Measurements from ENCODE around the gene MET.

The MET gene

DNA sequence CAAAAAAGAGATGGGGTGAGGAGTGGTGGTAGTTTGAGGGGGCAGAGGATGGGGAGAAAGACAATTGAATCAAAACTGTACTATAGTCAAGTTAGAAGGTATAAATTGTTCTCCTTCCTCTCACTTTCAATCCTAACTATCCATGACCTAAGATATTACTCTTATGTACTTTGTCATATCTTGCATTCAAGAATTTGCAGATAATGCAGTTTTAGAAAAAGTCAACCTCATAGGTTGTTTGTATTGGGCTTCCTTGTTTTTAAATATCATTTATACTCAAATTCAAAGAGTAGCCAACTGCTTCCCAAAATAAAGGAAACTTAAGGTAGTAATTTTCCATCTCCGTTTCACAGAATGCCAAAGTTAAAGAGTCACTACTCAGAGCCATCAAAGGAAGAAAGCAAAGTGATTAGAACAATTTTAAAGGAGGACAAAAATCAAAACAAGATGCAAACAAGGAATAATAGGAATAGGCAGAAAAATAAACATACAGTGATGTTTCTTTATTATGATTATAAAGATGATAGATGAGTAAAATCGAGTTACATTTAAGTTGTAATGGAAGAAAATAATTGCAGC, 32.7 kb downstream of the MET start:
- no peak for TF ChIP-seq CTCF (IDR thresholded peaks at IDR 0.05; ENCODE audit: low read depth, low read length)
- DNase-seq: no peak
- H3K27me3 ChIP-seq: no peaks in the 10 kb centered on the region; the same call in 1 of the 2 replicates
- H3K36me3 ChIP-seq: no peaks in the 10 kb centered on the region
- no peak overlapping the region for H3K4me3 ChIP-seq (ENCODE audit: low read depth, low read length)
- H3K4me1 ChIP-seq: no peaks in the 10 kb centered on the region
- H3K9me3 ChIP-seq: no peaks in the 10 kb centered on the region

DNA sequence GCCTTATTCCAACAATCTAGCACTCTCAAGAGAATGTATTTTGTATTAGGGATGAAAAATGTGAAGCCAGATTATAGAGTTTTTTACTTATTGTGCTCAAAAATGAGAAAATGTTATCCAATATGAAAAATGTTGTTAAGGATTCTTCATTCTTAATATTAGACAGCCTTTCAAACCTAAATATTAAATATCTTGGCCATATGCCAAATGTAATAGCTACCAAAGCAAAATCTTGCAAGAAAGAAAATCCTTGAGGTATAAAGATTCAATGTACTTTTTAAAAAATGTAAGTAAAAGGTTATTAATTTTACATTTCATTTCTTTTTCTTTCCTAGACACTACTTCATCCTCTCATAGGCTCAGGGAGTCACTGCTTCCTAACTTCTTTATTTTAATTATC, 33.4 kb downstream of the MET start:
- Histone ChIP-seq H3K27me3 (no peaks in the 10 kb centered on the region; the same call in 1 of the 2 replicates), H3K36me3 (no peaks in the 10 kb centered on the region), H3K9me3 (no peaks in the 10 kb centered on the region), H3K4me1 (no peaks in the 10 kb centered on the region), H3K4me3 (ENCODE audit: low read depth, low read length) (no peak overlapping the region)
- DNase-seq: no peak
- TF ChIP-seq CTCF (IDR thresholded peaks at IDR 0.05; ENCODE audit: low read depth, low read length): no peak

- Histone ChIP-seq H3K4me1 (no peaks in the 10 kb centered on the region), H3K36me3 (no peaks in the 10 kb centered on the region), H3K9me3 (no peaks in the 10 kb centered on the region), H3K4me3 (ENCODE audit: low read depth, low read length) (no peak overlapping the region), H3K27me3 (no peaks in the 10 kb centered on the region; the same call in 1 of the 2 replicates)
- no peak for TF ChIP-seq CTCF (IDR thresholded peaks at IDR 0.05; ENCODE audit: low read depth, low read length)
- no peak for DNase-seq
Measured at GRCh38 chr7:116706668-116707126, 34.7 kb downstream of the MET start.

DNA sequence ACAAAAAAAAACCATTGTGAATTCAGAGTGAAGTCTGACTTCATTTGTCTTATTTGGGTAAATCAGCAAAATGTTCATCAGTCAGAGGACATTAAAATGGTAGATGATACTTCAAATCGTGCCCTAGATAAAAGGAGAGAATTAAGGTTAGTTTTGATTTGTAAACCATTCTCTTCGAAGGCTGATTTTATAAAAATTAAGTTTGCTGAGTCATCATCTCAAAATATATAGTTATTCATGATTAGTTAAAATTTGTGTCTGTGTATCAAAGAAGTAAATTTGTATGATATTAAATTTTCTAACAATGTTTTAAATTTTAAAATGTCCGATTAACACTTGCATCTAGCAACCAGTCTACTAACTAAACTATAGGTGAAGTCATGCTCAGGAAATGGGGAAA, 35.3 kb downstream of the MET start:
- TF ChIP-seq CTCF (IDR thresholded peaks at IDR 0.05; ENCODE audit: low read depth, low read length): no peak
- no peaks in the 10 kb centered on the region for H3K4me1 ChIP-seq
- no peaks in the 10 kb centered on the region; the same call in 1 of the 2 replicates for H3K27me3 ChIP-seq
- H3K4me3 ChIP-seq (ENCODE audit: low read depth, low read length): no peak overlapping the region
- no peaks in the 10 kb centered on the region for H3K9me3 ChIP-seq
- H3K36me3 ChIP-seq: no peaks in the 10 kb centered on the region
- no peak for DNase-seq

DNA sequence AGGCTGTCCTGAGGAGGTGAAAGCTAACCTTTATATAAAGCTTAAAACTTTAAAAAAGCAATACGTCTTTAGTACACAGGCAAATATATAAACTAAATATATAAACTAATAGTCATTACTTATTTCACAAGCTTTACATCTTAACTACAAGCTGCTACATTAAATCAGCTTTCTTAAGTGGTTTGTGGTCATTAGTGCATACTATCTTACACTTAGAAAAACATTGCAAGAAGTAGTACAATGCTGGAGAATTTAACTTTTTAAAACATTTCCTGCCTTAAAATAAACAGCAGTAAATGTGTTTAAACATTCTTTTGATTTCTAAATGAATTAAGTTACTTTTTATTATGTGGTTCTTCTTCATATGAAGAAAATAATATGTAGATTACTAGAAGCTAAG, 36.3 kb downstream of the MET start:
- no peaks in the 10 kb centered on the region; the same call in 1 of the 2 replicates for H3K27me3 ChIP-seq
- no peak for TF ChIP-seq CTCF (IDR thresholded peaks at IDR 0.05; ENCODE audit: low read depth, low read length)
- H3K36me3 ChIP-seq: no peaks in the 10 kb centered on the region
- H3K4me1 ChIP-seq: no peaks in the 10 kb centered on the region
- H3K4me3 ChIP-seq (ENCODE audit: low read depth, low read length): no peak overlapping the region
- H3K9me3 ChIP-seq: no peaks in the 10 kb centered on the region
- no peak for DNase-seq

DNA sequence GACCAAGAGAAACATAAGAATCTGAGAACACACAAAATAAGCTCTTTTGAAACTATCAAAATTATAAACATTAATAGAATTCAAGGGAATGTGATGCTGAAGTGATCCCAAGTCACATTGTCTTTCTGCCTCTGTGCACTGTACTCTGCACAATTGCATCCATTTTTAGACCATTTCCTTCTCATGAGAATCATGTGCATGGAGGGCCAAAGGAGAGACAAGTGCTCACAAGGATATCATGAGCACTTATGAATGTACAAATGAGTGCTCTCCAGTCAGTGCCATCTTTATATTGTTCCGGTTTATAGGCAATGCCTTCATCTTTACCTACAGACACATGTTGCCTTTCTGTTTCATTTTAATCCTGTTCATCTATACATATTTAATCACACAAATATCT, 36.9 kb downstream of the MET start:
- Histone ChIP-seq H3K27me3 (no peaks in the 10 kb centered on the region; the same call in 1 of the 2 replicates), H3K4me3 (ENCODE audit: low read depth, low read length) (no peak overlapping the region), H3K9me3 (no peaks in the 10 kb centered on the region), H3K36me3 (no peaks in the 10 kb centered on the region), H3K4me1 (no peaks in the 10 kb centered on the region)
- DNase-seq: no peak
- TF ChIP-seq CTCF (IDR thresholded peaks at IDR 0.05; ENCODE audit: low read depth, low read length): no peak

All from BE2C (cell line).